T-helper 2 cell (primary cell): ENCODE results near the gene UNC5B.

Source experiments
- DNase-seq, 5 experiments: peaks; one replicate each; pipeline versions ENCODE4 v3.0.0 to v3.0.0-alpha.2; 2012 to 2022

Gene UNC5B

DNA sequence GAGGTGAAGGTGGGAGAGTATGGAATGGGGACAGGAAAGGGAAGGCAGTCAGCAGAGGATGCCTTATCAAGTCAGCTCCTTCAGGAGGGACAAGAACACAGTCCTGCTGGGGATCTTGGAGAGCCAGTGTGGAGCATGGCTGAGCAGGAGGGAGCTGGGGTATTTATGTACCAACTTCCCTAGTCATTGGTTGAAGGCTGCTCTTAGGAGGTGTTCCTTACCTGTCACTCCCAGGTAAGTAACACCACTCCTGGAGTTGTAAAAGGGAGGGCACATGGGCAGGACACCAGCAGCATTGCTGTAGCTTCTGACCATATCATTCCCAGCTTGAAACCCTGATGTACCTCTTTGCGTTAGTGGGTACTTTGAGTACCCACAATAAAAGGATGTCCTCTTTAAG, 136.5 kb downstream of the UNC5B start:
- DNase-seq, result no peak

DNA sequence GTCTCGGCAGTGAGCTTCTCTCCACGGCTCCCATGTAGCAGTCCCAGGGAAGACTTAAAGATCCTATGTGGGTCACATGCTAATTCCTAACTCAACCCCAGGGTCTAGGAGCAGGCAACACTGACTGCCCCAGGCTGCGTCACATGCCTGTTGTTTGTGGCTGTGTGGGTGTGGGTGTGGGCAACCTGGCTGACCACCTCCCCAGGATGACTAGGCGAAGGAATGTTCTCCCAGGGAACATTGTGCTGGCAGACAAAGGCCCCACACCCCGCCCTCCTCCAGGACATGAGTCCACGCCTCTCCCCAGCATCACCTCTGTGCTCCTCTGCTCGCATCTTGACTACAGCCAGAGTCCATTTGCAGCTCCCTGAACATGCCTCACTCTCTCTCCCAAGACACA, 137.0 kb downstream of the UNC5B start:
- DNase-seq, result no peak

DNA sequence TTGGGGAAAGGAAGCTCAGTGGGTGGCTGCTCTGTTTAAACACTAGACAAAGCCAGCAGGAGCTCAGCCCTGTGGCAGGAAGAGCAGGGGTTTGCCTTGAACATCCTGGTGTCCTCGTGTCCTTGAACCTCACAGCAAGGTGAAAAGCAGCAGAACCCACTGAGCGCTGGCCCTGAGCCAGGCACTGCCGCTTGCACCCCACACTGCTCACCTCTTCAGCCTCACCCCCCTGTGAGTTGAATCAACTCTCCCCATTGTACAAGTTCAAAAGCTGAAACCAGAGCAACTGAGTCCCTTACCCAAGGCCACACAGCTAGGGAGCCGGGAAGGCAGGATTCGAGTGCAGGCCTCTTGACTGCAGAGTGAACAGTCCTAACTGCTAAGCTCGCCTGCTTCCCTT, 138.7 kb downstream of the UNC5B start:
- no peak for DNase-seq

DNA sequence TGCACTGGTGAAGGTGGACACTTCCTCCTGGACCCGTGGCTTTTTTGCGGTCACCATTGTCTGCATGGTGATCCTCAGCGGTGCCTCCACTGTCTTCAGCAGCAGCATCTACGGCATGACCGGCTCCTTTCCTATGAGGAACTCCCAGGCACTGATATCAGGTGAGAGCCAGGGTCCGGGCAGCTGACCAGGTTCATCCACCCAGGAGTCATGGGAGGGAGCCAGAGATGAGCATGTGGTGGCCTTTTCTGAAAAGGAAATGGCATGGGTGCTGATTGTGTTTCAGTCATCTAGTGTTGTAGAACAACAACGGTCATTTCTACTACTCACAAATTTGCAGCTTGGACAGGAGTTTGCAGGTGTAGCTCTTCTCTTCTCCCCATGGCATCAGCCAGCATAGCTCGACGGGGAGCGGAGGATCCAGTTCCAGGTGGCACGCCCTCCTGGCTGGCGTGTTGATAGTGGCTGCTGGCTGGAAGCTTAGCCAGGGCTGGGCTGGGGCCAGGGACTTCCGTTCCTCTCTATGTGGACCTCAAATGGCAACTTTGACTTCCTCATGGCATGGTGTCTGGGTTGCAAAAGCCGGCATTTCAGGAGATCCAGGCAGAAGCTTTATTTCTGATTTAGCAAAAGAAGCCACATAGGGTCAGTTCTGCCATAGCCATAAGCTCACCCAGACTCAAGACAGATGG, 139.4 kb downstream of the UNC5B start:
- DNase-seq, result no peak
